GM21786 (cell line): ENCODE data around the gene TBC1D1.
A peak's percentile ranks its signal among the peaks of the same experiment; 100 is the strongest.

Experiments
- ATAC-seq: cut with Tn5 transposase; IDR thresholded peaks from one replicate; pipeline ENCODE4 v1.9.1; 2021; ENCODE audit not compliant: unreplicated experiment

TBC1D1 gene

DNA sequence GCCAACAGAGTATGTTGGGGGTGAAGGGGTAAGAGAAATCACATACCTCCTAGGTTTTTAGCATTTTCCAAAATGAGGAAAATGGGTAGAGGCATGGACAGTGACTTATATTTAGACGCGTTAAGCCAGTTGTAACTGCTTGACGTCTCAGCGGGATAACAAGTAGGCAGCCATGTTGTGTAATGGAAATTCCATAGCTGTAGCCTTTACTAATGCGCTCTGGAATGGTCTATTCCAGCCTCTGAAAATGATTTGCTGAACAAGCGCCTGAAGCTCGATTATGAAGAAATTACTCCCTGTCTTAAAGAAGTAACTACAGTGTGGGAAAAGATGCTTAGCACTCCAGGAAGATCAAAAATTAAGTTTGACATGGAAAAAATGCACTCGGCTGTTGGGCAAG, 204.8 kb downstream of the TBC1D1 start:
- no peak for ATAC-seq

DNA sequence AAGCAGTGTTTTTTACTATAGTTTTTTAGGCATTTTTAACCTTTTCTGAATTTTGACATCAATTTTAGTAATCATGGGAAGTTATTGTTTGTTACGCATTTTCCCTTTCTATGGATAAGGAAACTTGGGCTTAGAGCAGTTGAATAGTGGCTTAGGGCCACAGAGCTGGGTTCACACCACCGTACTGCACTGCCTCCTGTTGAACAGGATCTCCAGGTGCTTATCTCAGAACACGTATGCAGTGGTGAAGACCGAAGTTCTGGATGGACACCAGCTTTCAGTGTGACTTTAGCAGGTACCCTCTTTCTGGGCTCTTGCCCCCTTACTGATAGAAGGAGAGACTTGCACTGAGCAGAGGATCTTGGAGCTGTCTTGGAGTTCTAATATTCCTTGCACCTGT, 206.9 kb downstream of the TBC1D1 start:
- ATAC-seq: no peak

DNA sequence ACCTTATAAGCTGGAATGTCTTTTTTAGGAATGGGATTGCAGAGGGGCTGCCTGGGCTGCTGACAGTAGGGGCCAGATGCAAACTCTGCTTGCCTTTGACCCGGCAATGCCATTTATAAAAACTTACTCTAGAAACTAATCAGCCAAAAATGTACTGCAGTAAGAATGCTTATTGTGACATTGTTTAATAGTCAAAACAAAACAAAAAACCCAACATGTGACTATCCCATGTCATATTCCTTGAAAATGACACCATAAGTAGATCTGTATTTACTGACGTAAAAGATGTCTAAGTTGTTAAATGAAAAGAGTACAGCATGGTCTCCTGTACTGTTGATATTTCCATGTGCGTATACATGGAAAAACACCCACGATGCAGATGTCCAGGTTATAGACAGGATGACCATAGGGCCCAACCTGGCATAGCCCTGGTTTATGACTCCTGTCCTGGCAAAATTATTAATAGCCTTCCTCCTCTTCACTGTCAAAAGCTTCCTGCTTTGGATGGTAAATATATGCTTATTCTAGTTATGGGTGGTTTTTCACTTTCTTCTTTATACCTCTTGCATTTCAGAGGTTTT, 208.2 kb downstream of the TBC1D1 start:
- ATAC-seq: no peak

DNA sequence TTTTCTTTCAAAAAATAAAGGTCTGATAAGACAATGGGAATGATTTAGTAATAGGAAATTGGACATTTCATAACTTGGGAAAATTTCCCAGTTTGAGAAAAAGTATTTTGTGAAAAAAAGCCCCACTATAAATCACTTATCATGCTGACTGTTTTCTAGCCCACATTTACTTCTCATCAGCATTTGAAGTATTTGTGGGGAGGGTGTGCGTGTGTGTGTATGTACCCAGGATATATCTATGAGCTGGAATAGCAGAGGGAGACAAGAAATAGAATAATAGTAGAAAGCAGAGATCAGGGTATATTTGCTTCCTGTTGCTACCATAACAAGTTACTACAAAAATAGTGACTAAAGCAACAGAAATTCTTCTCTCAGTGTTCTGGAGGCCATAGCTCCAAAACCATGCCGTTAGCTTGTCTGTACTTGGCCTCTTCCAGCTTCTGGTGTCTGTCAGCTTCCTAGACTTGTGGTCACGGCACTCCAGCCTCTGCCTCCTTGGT, 209.1 kb downstream of the TBC1D1 start:
- ATAC-seq: no peak

- no peak for ATAC-seq
These were observed 209.8 kb downstream of the TBC1D1 start for GRCh38 chr4:38100474-38101255.

GRCh38 chr4:38101563-38101962, 210.7 kb downstream of the TBC1D1 start:
- no peak for ATAC-seq

- ATAC-seq: no peak
These were observed 212.2 kb downstream of the TBC1D1 start for GRCh38 chr4:38102957-38103588.

GRCh38 chr4:38105475-38106220, 214.8 kb downstream of the TBC1D1 start:
- peak; percentile 98 for ATAC-seq

GRCh38 chr4:38106311-38106710, 215.4 kb downstream of the TBC1D1 start:
- no peak for ATAC-seq

DNA sequence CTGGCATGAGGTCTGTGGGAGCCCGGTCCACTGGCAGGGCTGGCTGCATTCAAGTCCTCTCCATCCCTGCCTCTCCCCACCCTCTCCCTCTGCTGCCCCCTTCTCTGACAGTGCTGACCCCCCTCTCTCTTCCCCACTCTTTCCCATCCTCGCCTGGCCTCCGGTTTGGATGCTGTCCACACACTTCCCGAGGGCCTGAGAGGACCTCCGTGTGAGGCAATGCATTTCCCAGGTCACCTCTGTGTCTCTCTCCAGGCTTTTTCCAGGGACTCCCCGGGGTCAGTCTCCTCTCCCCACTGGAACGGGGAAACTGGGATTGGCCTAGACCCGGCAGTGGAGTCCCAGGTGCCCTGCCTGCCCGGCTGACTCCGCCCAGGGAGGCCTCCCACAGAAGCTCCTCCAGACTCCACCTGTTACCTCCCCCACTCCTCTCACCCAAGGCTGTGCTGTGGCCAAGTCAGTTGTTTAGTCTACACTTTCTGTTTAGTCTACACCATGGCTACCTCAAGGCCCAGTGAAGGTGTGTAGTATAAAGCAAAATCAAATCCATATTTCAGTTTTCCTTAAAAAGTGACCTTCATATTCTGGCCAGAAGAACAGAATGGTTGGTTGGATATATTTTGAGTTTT, 216.1 kb downstream of the TBC1D1 start:
- no peak for ATAC-seq

DNA sequence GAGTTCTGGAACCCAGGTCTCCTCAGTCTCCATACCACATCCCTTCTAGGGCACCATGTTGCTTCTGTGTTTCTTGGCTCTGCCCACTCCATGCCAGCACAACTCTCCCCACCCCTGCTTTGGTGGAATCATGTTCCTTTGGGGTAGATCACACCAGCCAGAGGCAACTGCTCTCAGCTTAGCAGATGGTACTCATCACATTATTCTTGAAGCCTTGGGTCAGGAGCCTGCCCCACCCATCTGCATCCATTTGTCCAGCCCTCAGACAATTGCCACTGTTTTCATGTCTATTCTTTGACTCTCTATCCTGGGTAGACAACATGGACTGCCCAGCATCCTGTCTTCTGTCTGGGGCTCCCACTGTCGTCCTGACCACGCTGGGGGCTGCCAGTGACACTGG, 216.9 kb downstream of the TBC1D1 start:
- no peak for ATAC-seq

- no peak for ATAC-seq
These were observed 218.5 kb downstream of the TBC1D1 start for GRCh38 chr4:38109370-38109769.

- no peak for ATAC-seq
These were observed 219.0 kb downstream of the TBC1D1 start for GRCh38 chr4:38109896-38110295.

- ATAC-seq: no peak
These were observed 220.1 kb downstream of the TBC1D1 start for GRCh38 chr4:38111024-38111423.

DNA sequence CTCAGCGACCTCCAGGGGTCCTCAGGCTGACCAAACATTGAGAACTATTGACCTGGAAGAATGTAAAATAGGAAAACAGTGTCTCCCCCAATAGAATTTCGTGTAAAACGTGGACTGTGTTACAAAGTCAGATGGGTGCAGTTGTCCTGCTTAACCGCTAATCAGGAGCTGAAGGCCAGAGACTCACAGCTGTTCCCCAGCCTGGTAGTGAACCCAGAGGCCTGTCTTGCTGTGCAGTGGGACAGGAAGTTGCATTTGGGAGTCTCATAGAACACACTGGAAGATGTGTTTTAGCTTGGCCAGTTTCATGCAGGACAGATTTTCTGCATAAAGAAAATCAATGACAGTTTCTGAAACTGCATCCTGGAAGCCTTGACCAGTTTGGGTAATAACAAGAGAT, 220.8 kb downstream of the TBC1D1 start:
- ATAC-seq: no peak

DNA sequence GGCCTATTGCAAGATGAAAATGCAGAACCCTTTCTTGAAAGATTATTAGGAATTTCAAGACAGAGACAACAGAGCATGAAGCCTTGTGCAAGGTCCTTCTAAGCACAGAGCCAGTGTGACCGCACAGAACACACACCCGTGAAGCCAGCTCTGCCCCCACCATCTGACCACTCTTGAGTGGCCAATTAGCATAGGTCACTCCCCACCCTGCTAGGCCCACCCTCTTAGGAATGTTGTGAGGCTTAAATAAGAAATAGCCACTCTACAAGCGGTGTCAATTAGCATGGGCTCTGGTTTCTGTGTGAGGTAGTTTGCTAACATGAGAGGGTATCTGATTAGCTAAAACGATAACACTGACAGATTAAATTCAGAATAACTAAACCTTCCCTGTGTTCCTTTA, 222.2 kb downstream of the TBC1D1 start:
- no peak for ATAC-seq

GRCh38 chr4:38113551-38113950, 222.7 kb downstream of the TBC1D1 start:
- ATAC-seq: no peak

DNA sequence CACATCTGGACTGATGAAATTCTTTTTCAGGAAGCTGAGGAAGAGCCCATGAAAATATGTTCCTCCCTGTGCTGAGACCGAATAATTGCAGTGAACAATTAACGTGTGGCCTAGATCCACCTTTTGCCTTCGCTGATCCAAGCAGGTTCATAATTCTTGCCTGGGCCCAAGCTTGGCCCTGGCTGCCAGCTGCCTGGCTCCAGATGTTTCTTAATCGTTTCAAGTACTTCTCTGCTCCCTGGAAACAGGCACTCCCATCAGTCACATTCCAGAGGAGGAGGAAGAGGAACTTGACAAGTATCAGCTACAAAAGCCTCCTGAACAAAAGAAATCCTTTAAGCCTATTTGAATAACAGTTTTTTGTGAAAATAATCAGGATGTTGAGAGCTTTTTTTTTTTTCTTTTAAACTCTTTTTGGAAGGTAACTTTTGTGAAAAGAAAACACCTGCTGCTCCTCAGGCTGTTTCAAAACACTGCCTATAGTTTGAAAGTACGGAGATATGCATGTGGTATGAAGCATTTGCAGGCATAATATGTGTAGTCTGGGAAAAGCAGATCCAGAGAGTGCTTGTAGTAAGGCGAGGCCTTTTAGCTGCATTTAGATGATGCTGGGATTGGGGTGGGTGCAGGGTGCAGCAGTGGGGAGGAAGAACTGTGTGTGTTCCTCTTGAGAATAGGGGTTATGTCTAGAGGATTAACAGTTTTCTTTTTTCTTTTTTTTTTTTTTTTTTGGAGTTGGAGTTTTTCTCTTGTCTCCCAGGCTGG, 223.7 kb downstream of the TBC1D1 start:
- ATAC-seq: no peak

GRCh38 chr4:38115601-38116000, 224.7 kb downstream of the TBC1D1 start:
- ATAC-seq: no peak

GRCh38 chr4:38117591-38117990, 226.7 kb downstream of the TBC1D1 start:
- no peak for ATAC-seq
